AG09309 (cell line): ENCODE data around the gene CLEC16A.

Experiments
- DNase-seq: peaks from one replicate; pipeline ENCODE4 v3.0.0-alpha.2; 2010; ENCODE audit warnings: low read depth
- H3K4me3 ChIP-seq: 2 replicates; pipeline ENCODE4 v1.5.1; 2011; ENCODE audit warnings: mild to moderate bottlenecking, low read depth, low read length, moderate library complexity; ENCODE audit not compliant: control insufficient read depth
- TF ChIP-seq, protein P1 (sequence below): IDR thresholded peaks from 2 replicates; pipeline ENCODE4 v1.5.1; 2011; ENCODE audit warnings: mild to moderate bottlenecking, low read depth, low read length, inconsistent platforms; ENCODE audit not compliant: insufficient read depth, control insufficient read depth; ENCODE audit errors: missing control alignments

The CLEC16A gene

DNA sequence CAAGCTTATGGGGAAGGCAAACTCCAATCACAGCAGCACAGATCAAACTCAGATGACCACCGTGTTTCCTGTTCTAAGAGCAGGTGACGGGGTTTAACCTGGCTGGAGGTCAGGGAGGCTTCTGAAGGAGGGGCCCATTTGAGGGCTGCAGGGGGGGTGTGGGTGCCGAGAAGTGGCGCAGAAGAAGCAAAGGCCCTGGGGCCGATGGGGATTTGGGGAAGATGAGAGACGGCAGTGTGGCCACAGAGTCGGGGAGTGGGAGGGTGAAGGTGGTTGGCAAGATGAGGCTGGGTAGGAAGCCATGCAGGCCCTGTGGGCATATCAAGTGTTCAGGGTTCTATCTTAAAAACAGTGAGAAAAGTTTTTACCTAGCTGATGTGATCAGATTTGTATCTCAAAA, 122.9 kb downstream of the CLEC16A start:
- DNase-seq: no peak
- H3K4me3 ChIP-seq: no peak overlapping the region
- TF ChIP-seq, protein P1, sequence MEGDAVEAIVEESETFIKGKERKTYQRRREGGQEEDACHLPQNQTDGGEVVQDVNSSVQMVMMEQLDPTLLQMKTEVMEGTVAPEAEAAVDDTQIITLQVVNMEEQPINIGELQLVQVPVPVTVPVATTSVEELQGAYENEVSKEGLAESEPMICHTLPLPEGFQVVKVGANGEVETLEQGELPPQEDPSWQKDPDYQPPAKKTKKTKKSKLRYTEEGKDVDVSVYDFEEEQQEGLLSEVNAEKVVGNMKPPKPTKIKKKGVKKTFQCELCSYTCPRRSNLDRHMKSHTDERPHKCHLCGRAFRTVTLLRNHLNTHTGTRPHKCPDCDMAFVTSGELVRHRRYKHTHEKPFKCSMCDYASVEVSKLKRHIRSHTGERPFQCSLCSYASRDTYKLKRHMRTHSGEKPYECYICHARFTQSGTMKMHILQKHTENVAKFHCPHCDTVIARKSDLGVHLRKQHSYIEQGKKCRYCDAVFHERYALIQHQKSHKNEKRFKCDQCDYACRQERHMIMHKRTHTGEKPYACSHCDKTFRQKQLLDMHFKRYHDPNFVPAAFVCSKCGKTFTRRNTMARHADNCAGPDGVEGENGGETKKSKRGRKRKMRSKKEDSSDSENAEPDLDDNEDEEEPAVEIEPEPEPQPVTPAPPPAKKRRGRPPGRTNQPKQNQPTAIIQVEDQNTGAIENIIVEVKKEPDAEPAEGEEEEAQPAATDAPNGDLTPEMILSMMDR: no peak

GRCh38 chr16:11067697-11068141, 123.4 kb downstream of the CLEC16A start:
- TF ChIP-seq, protein P1: no peak
- DNase-seq: no peak
- no peak overlapping the region for H3K4me3 ChIP-seq

DNA sequence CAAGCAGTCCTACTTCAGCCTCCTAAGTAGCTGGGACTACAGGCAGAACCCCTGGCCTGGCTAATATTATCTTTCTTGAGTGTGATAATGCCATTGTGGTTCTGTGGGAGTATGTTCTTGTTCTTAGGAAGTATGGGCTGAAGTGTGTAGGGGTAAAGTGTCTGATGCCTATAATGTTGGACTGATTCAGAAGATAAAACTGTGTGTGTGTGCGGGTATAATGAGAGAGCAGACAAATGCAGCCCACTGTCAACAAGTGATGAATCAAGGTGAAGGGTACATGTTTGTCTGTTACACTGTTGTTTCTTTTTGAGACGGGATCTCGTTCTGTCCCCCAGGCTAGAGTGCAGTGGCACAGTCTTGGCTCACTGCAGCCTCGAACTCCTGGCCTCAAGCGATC, 127.5 kb downstream of the CLEC16A start:
- TF ChIP-seq, protein P1: no peak
- H3K4me3 ChIP-seq: no peak overlapping the region
- DNase-seq: no peak

- DNase-seq: no peak
- no peak overlapping the region for H3K4me3 ChIP-seq
- TF ChIP-seq, protein P1: no peak
Observed at GRCh38 chr16:11072420-11073153, 128.2 kb downstream of the CLEC16A start.

DNA sequence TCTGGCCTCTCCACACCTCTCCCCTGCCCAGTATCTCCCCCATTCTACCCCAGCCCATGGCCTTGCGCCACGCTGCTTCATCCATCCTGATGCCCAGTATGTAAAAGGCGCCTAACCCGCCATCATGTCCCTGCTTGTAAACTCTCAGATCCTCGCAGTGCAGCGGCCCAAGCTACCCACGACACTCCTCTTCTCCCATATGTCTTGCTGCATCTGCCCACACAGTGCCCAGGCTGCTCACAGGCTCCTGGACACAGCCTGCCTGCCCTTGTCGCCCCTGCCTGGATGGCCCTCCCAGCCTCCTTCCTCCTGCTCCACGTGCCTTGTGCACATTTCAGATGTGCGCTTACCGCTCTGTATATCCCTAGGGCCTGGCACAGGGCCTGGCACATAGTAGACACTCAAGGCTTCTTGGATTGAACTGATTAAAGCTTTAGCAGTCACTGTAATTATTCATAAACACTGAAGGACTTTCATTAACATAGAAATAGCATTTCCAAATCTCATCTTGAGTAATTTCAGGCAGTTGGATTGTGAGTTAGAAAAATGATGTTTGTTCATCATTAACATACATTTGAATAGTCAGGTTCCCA, 129.1 kb downstream of the CLEC16A start:
- TF ChIP-seq, protein P1: no peak
- no peak for DNase-seq
- H3K4me3 ChIP-seq: no peak overlapping the region

DNA sequence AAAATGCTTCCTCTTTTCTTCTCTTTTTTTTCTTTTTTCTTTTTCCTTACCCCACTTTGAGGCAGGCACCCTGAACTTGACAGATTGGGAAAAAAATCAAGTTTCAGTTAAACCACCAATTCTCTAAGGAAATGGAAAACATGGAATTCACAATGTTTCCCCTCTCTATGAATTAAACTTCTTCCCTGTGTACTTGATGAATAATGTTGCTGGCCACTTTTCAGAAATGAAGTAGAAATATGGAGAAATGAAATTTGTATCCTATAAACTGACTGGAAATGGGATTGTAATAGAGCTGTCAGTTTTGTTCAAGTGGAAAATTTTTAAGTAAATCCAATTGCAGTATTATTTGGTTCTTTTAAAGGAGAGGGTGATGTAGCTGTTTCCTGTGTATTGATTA, 129.8 kb downstream of the CLEC16A start:
- TF ChIP-seq, protein P1: no peak
- DNase-seq: no peak
- H3K4me3 ChIP-seq: no peak overlapping the region
